ENCODE data around the gene EFEMP1.

EFEMP1 gene

DNA sequence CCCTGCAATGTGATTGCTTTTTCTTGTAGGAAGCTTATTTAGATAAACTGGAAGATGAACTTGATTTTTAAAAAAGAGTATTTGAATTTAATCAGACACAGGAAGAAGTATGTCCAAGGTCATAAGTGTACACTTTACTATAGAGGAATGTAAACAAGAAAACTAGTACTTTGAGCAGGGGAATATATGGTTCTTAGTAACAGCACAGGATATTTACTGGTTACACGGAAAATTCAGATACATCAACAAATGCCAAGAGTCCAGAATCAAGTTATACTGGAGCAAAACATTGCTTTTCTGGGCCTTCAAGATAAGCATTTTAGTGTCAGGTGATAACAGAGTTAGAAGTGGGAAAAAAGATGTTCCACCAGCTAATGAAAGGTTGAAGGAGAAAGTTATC is 75.5 kb downstream of the EFEMP1 start:
- Histone ChIP-seq H3K27me3 (ENCODE audit: insufficient read depth, poor library complexity, severe bottlenecking) (no peaks in the 10 kb centered on the region), H3K27ac (ENCODE audit: poor library complexity, severe bottlenecking) (peak overlapping the region; percentile 17), H3K36me3 (ENCODE audit: low read depth) (no peaks in the 10 kb centered on the region), H3K4me3 (ENCODE audit: severe bottlenecking) (no peak overlapping the region), H3K9me3 (ENCODE audit: severe bottlenecking) (peaks cover 2% of the 10 kb centered on the region), H3K4me1 (ENCODE audit: insufficient read depth, poor library complexity, severe bottlenecking) (peaks cover 42% of the 10 kb centered on the region)
- ATAC-seq (ENCODE audit: low read depth) = no peak
- TF ChIP-seq, protein P1, sequence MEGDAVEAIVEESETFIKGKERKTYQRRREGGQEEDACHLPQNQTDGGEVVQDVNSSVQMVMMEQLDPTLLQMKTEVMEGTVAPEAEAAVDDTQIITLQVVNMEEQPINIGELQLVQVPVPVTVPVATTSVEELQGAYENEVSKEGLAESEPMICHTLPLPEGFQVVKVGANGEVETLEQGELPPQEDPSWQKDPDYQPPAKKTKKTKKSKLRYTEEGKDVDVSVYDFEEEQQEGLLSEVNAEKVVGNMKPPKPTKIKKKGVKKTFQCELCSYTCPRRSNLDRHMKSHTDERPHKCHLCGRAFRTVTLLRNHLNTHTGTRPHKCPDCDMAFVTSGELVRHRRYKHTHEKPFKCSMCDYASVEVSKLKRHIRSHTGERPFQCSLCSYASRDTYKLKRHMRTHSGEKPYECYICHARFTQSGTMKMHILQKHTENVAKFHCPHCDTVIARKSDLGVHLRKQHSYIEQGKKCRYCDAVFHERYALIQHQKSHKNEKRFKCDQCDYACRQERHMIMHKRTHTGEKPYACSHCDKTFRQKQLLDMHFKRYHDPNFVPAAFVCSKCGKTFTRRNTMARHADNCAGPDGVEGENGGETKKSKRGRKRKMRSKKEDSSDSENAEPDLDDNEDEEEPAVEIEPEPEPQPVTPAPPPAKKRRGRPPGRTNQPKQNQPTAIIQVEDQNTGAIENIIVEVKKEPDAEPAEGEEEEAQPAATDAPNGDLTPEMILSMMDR (IDR thresholded peaks at IDR 0.05; ENCODE audit: poor library complexity, severe bottlenecking) = no peak
- no peak for DNase-seq (ENCODE audit: low spot score)

DNA sequence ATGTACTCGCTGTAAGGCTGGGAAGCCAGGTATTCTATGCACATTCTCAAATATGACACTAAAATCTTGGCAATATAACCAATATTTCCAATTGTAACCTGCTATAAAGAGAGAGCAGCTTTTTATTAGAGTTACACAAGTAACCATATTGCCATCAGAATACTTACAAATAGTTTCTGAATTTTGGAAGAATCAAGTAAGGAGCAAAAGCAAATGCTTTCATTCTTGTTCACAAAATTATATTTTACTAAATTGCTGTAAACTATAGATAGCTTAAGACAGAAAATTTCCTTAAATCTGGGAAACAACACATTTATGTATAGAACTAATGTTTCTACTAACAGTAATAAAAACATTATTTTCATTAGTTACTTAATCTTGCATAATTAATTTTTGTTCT is 77.2 kb downstream of the EFEMP1 start:
- H3K36me3 ChIP-seq (ENCODE audit: low read depth) = no peaks in the 10 kb centered on the region
- TF ChIP-seq, protein P1 (IDR thresholded peaks at IDR 0.05; ENCODE audit: poor library complexity, severe bottlenecking) = no peak
- H3K27me3 ChIP-seq (ENCODE audit: insufficient read depth, poor library complexity, severe bottlenecking) = no peaks in the 10 kb centered on the region
- no peak overlapping the region for H3K4me3 ChIP-seq (ENCODE audit: severe bottlenecking)
- DNase-seq (ENCODE audit: low spot score) = no peak
- H3K9me3 ChIP-seq (ENCODE audit: severe bottlenecking) = peaks cover 2% of the 10 kb centered on the region
- peaks cover 56% of the 10 kb centered on the region for H3K4me1 ChIP-seq (ENCODE audit: insufficient read depth, poor library complexity, severe bottlenecking)
- no peak for ATAC-seq (ENCODE audit: low read depth)
- no peak overlapping the region for H3K27ac ChIP-seq (ENCODE audit: poor library complexity, severe bottlenecking)

DNA sequence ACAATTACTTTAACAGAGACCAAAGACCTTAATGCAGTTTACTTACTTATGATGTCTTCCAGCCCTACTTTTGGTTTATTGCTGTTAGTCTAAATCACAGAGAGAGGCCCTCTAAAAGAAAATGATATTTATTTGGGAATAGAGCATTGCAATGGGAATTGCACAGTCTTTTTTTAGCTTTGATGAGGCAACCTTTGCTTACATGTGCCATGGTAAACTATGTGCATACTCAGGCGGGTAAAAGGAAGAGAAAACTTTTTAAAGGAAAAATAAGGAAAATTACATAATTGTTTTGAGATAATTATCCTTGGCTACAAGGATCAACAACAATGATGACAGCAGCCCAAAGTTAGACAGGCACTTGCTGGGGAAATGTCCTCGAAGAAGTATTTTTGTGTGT is 78.6 kb downstream of the EFEMP1 start:
- DNase-seq (ENCODE audit: low spot score) (no peak), ATAC-seq (ENCODE audit: low read depth) (no peak)
- Histone ChIP-seq H3K4me3 (ENCODE audit: severe bottlenecking) (no peak overlapping the region), H3K4me1 (ENCODE audit: insufficient read depth, poor library complexity, severe bottlenecking) (peaks cover 55% of the 10 kb centered on the region), H3K9me3 (ENCODE audit: severe bottlenecking) (peaks cover 2% of the 10 kb centered on the region), H3K27ac (ENCODE audit: poor library complexity, severe bottlenecking) (peak overlapping the region; percentile 97), H3K36me3 (ENCODE audit: low read depth) (no peaks in the 10 kb centered on the region), H3K27me3 (ENCODE audit: insufficient read depth, poor library complexity, severe bottlenecking) (no peaks in the 10 kb centered on the region)
- TF ChIP-seq, protein P1 (IDR thresholded peaks at IDR 0.05; ENCODE audit: poor library complexity, severe bottlenecking) = no peak

DNA sequence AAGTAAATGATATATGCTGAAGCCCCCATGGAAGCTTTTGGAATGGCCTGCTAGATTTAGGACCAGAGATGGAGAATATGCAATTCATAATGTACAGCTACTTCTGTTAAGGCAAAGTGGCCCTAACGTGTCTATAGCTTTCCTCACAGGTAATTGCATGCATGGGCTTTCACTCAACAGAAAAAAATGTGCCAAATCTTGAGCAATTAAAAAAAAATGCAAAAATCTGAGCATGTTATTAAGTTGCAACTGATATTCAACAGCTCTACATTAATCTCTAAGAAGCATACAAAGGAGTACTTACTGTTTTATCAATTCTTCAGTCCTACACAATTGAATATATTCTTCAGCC is 79.6 kb downstream of the EFEMP1 start:
- Histone ChIP-seq H3K27ac (ENCODE audit: poor library complexity, severe bottlenecking) (peak overlapping the region; percentile 97), H3K4me1 (ENCODE audit: insufficient read depth, poor library complexity, severe bottlenecking) (peaks cover 55% of the 10 kb centered on the region)
- ATAC-seq (ENCODE audit: low read depth) = no peak

More for the DNA sequence above, 79.6 kb downstream of the EFEMP1 start:
- peaks cover 2% of the 10 kb centered on the region for H3K9me3 ChIP-seq (ENCODE audit: severe bottlenecking)
- no peaks in the 10 kb centered on the region for H3K36me3 ChIP-seq (ENCODE audit: low read depth)
- TF ChIP-seq, protein P1 (IDR thresholded peaks at IDR 0.05; ENCODE audit: poor library complexity, severe bottlenecking) = no peak
- no peaks in the 10 kb centered on the region for H3K27me3 ChIP-seq (ENCODE audit: insufficient read depth, poor library complexity, severe bottlenecking)
- no peak overlapping the region for H3K4me3 ChIP-seq (ENCODE audit: severe bottlenecking)
- no peak for DNase-seq (ENCODE audit: low spot score)
